Esophagus (tissue), 2 donors: ENCODE results near the gene KIR2DL4. TPM values are rescaled to one million over a fixed set of nuclear protein-coding genes. Genes with fewer than 3 reads are reported as not detected.
"Not testable (repeated sequence)": the region's sequence is repeated elsewhere in the genome, so short reads cannot be mapped to it uniquely, and the experiment has no call there.

Experiments
- H3K27ac ChIP-seq, 2 donors: one replicate each; pipeline ENCODE4 v1.5.1; 2013; ENCODE audit warnings: low read depth in 2 of 2, mild to moderate bottlenecking in 2 of 2, inconsistent platforms in 1 of 2, low read length in 1 of 2, moderate library complexity in 1 of 2
- H3K27me3 ChIP-seq, 2 donors: one replicate each; pipeline ENCODE4 v1.6.1; 2013; ENCODE audit warnings: low read length in 2 of 2, control low read depth in 1 of 2, mild to moderate bottlenecking in 1 of 2; ENCODE audit not compliant: insufficient read depth in 2 of 2, control insufficient read depth in 1 of 2
- H3K36me3 ChIP-seq, 2 donors: one replicate each; pipeline ENCODE4 v1.6.1; 2013; ENCODE audit warnings: low read length in 1 of 2; ENCODE audit not compliant: control insufficient read depth in 2 of 2, insufficient read depth in 2 of 2
- H3K4me1 ChIP-seq, 2 donors: one replicate each; pipeline ENCODE4 v1.6.1; 2013; ENCODE audit warnings: low read length in 1 of 2; ENCODE audit not compliant: control insufficient read depth in 2 of 2, insufficient read depth in 2 of 2
- H3K4me3 ChIP-seq, 2 donors: one replicate each; pipeline ENCODE4 v1.5.1; 2013; ENCODE audit warnings: low read length in 2 of 2, mild to moderate bottlenecking in 2 of 2, low read depth in 1 of 2, moderate library complexity in 1 of 2
- H3K9me3 ChIP-seq, 2 donors: one replicate each; pipeline ENCODE4 v1.6.1; 2013; ENCODE audit warnings: mild to moderate bottlenecking in 2 of 2, low read depth in 1 of 2, low read length in 1 of 2, moderate library complexity in 1 of 2; ENCODE audit not compliant: control insufficient read depth in 2 of 2, insufficient read depth in 1 of 2
- WGBS, 2 donors: extraction: QIAGEN DNeasy Blood & Tissue Kit; methylation state at CpG; one replicate each; pipeline ENCODE4 v1.1.7; 2013; 5-methylcytosine and 5-hydroxymethylcytosine counted together
- polyA plus RNA-seq, 2 donors: library from polyadenylated mRNA; stranded (reverse); fragments of 200-250 nt; gene quantifications; one replicate each; pipeline ENCODE4 v1.2.3, GENCODE V29; 2013
- donor health status: healthy with polysubstance abuse.
- donor health status: Bipolar disorder and iron deficiency.

KIR2DL4 gene
- polyA plus RNA-seq, 2 donors = not detected

DNA sequence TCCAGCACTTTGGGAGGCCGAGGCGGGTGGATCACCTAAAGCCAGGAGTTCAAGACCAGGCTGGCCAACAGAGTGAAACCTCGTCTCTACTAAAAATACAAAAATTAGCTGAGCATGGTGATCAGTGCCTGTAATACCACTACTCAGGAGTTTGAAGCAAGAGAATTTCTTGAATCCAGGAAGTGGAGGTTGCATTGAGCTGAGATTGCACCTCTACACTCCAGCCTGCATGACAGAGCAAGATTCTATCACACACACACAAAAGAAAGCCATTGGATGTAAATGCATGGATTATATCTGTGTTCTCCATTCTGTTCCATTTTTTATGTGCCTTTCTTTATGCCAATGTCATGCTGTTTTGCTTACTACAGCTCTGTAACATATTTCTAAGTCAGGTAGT lies 55.1 kb downstream of the KIR2DL4 start:
- 68 to 80% methylated on average over 3 of the region's 3 CpGs for WGBS, 2 donors
- not testable (repeated sequence) for H3K27me3 ChIP-seq, H3K4me1 ChIP-seq, H3K9me3 ChIP-seq, H3K4me3 ChIP-seq, H3K36me3 ChIP-seq, H3K27ac ChIP-seq

DNA sequence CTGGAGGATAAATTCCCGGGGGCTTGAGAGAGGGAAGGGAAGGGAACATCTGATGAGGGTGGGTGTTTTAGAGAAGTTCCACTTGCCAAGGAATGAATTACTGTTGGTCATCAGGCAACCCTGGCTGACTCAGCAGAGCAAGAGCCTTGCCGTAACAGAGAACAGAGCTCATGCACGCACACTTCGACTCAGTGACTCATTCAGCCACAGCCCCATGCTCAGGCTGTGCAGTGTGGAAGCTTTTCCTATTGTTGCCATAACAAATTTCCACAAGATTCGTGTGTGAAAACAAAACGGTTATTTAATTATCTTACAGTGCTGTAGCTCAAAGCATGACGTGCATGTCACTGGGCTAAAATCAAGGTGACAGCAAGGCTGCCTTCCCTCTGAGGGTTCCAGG lies 56.0 kb downstream of the KIR2DL4 start:
- not testable (repeated sequence) for H3K9me3 ChIP-seq, H3K27ac ChIP-seq, H3K27me3 ChIP-seq, H3K36me3 ChIP-seq, H3K4me1 ChIP-seq, H3K4me3 ChIP-seq
- WGBS, 2 donors = 66 to 73% methylated on average over 7 of the region's 7 CpGs

DNA sequence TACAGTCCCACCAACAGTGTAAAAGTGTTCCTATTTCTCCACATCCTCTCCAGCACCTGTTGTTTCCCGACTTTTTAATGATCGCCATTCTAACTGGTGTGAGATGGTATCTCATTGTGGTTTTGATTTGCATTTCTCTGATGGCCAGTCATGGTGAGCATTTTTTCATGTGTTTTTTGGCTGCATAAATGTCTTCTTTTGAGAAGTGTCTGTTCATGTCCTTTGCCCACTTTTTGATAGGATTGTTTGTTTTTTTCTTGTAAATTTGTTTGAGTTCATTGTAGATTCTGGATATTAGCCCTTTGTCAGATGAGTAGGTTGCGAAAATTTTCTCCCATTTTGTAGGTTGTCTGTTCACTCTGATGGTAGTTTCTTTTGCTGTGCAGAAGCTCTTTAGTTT lies 60.0 kb downstream of the KIR2DL4 start:
- not testable (repeated sequence) for H3K9me3 ChIP-seq, H3K27ac ChIP-seq, H3K36me3 ChIP-seq, H3K27me3 ChIP-seq, H3K4me1 ChIP-seq, H3K4me3 ChIP-seq
- WGBS, 2 donors = 83% methylated on average over 1 of the region's 3 CpGs; no CpG with 5 or more reads in 1 of the 2 donors

Other genes with a start within 250 kb of the KIR2DL4 start
- under 1 TPM; 0.53 to 0.55 TPM for gene LILRA2, start 229.8 kb upstream of the KIR2DL4 start, polyA plus RNA-seq
- under 1 TPM; 0.08 to 0.21 TPM for gene LILRA1, start 210.0 kb upstream of the KIR2DL4 start, polyA plus RNA-seq
- under 1 TPM; 0.46 to 0.55 TPM for gene LILRB1, start 173.1 kb upstream of the KIR2DL4 start, polyA plus RNA-seq
- gene LILRB4, start 140.6 kb upstream of the KIR2DL4 start, polyA plus RNA-seq = under 1 TPM; 0.35 to 0.58 TPM
- gene KIR3DL3, start 79.2 kb upstream of the KIR2DL4 start, polyA plus RNA-seq = not detected
- not detected for gene KIR2DL3, start 65.1 kb upstream of the KIR2DL4 start, polyA plus RNA-seq
- not detected for gene KIR2DL1, start 33.8 kb upstream of the KIR2DL4 start, polyA plus RNA-seq
- not detected for gene KIR3DL1, start 12.9 kb downstream of the KIR2DL4 start, polyA plus RNA-seq
- gene KIR2DS4, start 29.1 kb downstream of the KIR2DL4 start, polyA plus RNA-seq = not detected
- under 1 TPM in 1 of 2 donors, not detected in 1; 0.04 TPM for gene KIR3DL2, start 46.8 kb downstream of the KIR2DL4 start, polyA plus RNA-seq
- under 1 TPM in 1 of 2 donors, not detected in 1; 0.10 TPM for gene FCAR, start 70.6 kb downstream of the KIR2DL4 start, polyA plus RNA-seq
- gene NCR1, start 102.5 kb downstream of the KIR2DL4 start, polyA plus RNA-seq = not detected
- gene NLRP7, start 143.9 kb downstream of the KIR2DL4 start, polyA plus RNA-seq = not detected
- 10 to 100 TPM in 1 of 2 donors, 1 to 10 TPM in 1; 3.8 to 20.5 TPM for gene NLRP2, start 162.8 kb downstream of the KIR2DL4 start, polyA plus RNA-seq
- 1 to 10 TPM in 1 of 2 donors, under 1 TPM in 1; 0.45 to 1.6 TPM for gene GP6, start 234.7 kb downstream of the KIR2DL4 start, polyA plus RNA-seq